Activated CD4-positive, alpha-beta memory T cell treated with anti-CD3 and anti-CD28 coated beads for 36 hours (primary cell): ENCODE results near the gene MT4. TPM values are rescaled to one million over a fixed set of nuclear protein-coding genes. Genes with fewer than 3 reads are reported as not detected.

ENCODE experiments used
- CTCF ChIA-PET: fragments of 350-600 bp; sonication (Branson Sonifier 250); formaldehyde crosslinking; loops from one replicate; lab custom pipeline; 2021; ENCODE audit warnings: antibody characterized with exemption, inconsistent platforms; lab: Charles Lee
- POLR2A ChIA-PET: fragments of 350-600 bp; sonication (Branson Sonifier 250); formaldehyde crosslinking; loops from one replicate; lab custom pipeline; 2021; ENCODE audit warnings: antibody characterized with exemption; lab: Charles Lee
- DNase-seq: peaks from one replicate; pipeline ENCODE4 v3.0.0-alpha.2; 2020
- H3K27ac Mint-ChIP-seq: one replicate; pipeline ENCODE4 v1.8.0; 2021; ENCODE audit warnings: mixed read lengths
- H3K27me3 Mint-ChIP-seq: one replicate; pipeline ENCODE4 v1.8.0; 2021; ENCODE audit warnings: mixed read lengths
- H3K36me3 Mint-ChIP-seq: one replicate; pipeline ENCODE4 v1.8.0; 2021; ENCODE audit warnings: mixed read lengths
- H3K4me1 Mint-ChIP-seq: one replicate; pipeline ENCODE4 v1.8.0; 2021; ENCODE audit warnings: low read depth, mixed read lengths
- H3K4me3 Mint-ChIP-seq: one replicate; pipeline ENCODE4 v1.8.0; 2021; ENCODE audit warnings: mild to moderate bottlenecking, mixed read lengths
- H3K9me3 Mint-ChIP-seq: one replicate; pipeline ENCODE4 v1.8.0; 2021; ENCODE audit warnings: mixed read lengths
- intact Hi-C: fragments of 100-400 bp; cut with micrococcal nuclease; formaldehyde crosslinking; loops from one replicate; pipeline ENCODE4 v1.15.1; 2023
- total RNA-seq, 2 experiments: library from RNA; stranded (reverse); gene quantifications; one replicate each; pipeline ENCODE4 v1.2.3, GENCODE V29; 2021

MT4 gene
- total RNA-seq, 2 experiments from 2014 or later: not detected

- no peak overlapping the region for H3K27ac Mint-ChIP-seq
- CTCF ChIA-PET: interaction anchor here (0.6 to 3.0 kb wide), 5 partner anchors 10 to 102 kb away, joined by 4 to 14 read pairs (median 5); no protein-coding TSS in a partner anchor
- intact Hi-C loops: no loop called here
Observed at GRCh38 chr16:56591377-56592060, 26.6 kb downstream of the MT4 start.

GRCh38 chr16:56593573-56594291, 28.9 kb downstream of the MT4 start:
- Mint-ChIP-seq H3K27me3 (peaks cover 23% of the 10 kb centered on the region), H3K9me3 (peaks cover 5% of the 10 kb centered on the region), H3K4me3 (no peak overlapping the region), H3K27ac (no peak overlapping the region), H3K4me1 (peaks cover 16% of the 10 kb centered on the region), H3K36me3 (no peaks in the 10 kb centered on the region)
- no peak for DNase-seq
- ChIA-PET POLR2A (no interaction called here), CTCF (interaction anchor here (1.4 kb wide), 1 partner anchor 108 kb away, joined by 3 read pairs; no protein-coding TSS in a partner anchor)
- intact Hi-C loops: no loop called here

More at GRCh38 chr16:56591377-56592060, 26.6 kb downstream of the MT4 start:
- no peak for DNase-seq
- POLR2A ChIA-PET: no interaction called here
- Mint-ChIP-seq H3K36me3 (no peaks in the 10 kb centered on the region), H3K4me3 (no peak overlapping the region), H3K27me3 (peaks cover 33% of the 10 kb centered on the region), H3K9me3 (peaks cover 5% of the 10 kb centered on the region), H3K4me1 (peaks cover 12% of the 10 kb centered on the region)

GRCh38 chr16:56594292-56594619, 29.4 kb downstream of the MT4 start:
- Mint-ChIP-seq H3K36me3 (no peaks in the 10 kb centered on the region), H3K4me3 (no peak overlapping the region), H3K27me3 (peaks cover 19% of the 10 kb centered on the region), H3K4me1 (peaks cover 13% of the 10 kb centered on the region), H3K27ac (no peak overlapping the region), H3K9me3 (peaks cover 5% of the 10 kb centered on the region)
- DNase-seq: no peak
- ChIA-PET POLR2A (no interaction called here), CTCF (no interaction called here)
- intact Hi-C loops: no loop called here

GRCh38 chr16:56600398-56600999, 35.6 kb downstream of the MT4 start:
- H3K4me3 Mint-ChIP-seq: no peak overlapping the region
- ChIA-PET POLR2A (interaction anchor here (1.6 kb wide), 1 partner anchor 102 kb away, joined by 4 read pairs; no protein-coding TSS in a partner anchor), CTCF (interaction anchor here (0.6 to 2.8 kb wide), 20 partner anchors 9 to 145 kb away, joined by 3 to 21 read pairs (median 4); partner anchors contain the start of genes MT1H and NUP93)
- peaks cover 9% of the 10 kb centered on the region for H3K4me1 Mint-ChIP-seq
- no peaks in the 10 kb centered on the region for H3K9me3 Mint-ChIP-seq
- intact Hi-C loops: no loop called here
- DNase-seq: peak; percentile 37
- no peaks in the 10 kb centered on the region for H3K36me3 Mint-ChIP-seq
- H3K27ac Mint-ChIP-seq: no peak overlapping the region
- peaks cover 6% of the 10 kb centered on the region for H3K27me3 Mint-ChIP-seq

GRCh38 chr16:56601325-56601724, 36.5 kb downstream of the MT4 start:
- POLR2A ChIA-PET: interaction anchor here (1.6 kb wide), 1 partner anchor 101 kb away, joined by 4 read pairs; no protein-coding TSS in a partner anchor

GRCh38 chr16:56603589-56603988, 38.7 kb downstream of the MT4 start:
- peak; percentile 37 for DNase-seq
- Mint-ChIP-seq H3K9me3 (no peaks in the 10 kb centered on the region), H3K4me3 (no peak overlapping the region), H3K27ac (no peak overlapping the region), H3K4me1 (peaks cover 26% of the 10 kb centered on the region), H3K36me3 (no peaks in the 10 kb centered on the region), H3K27me3 (peaks cover 6% of the 10 kb centered on the region)
- intact Hi-C loops: loop anchor here (1.0 kb wide), 1 partner anchor 99 kb away; no protein-coding TSS in a partner anchor
- POLR2A ChIA-PET: no interaction called here
- CTCF ChIA-PET: interaction anchor here (0.9 to 3.5 kb wide), 5 partner anchors 26 to 98 kb away, joined by 3 to 22 read pairs (median 4); partner anchors contain the start of gene MT1G

More at GRCh38 chr16:56601325-56601724, 36.5 kb downstream of the MT4 start:
- Mint-ChIP-seq H3K27ac (no peak overlapping the region), H3K4me3 (no peak overlapping the region), H3K27me3 (peaks cover 6% of the 10 kb centered on the region), H3K36me3 (no peaks in the 10 kb centered on the region), H3K4me1 (peaks cover 13% of the 10 kb centered on the region), H3K9me3 (no peaks in the 10 kb centered on the region)
- CTCF ChIA-PET: interaction anchor here (0.9 to 2.8 kb wide), 13 partner anchors 9 to 128 kb away, joined by 3 to 21 read pairs (median 4); partner anchors contain the start of gene NUP93
- DNase-seq: no peak
- intact Hi-C loops: no loop called here

GRCh38 chr16:56604966-56605365, 40.1 kb downstream of the MT4 start:
- no peaks in the 10 kb centered on the region for H3K36me3 Mint-ChIP-seq
- no peak overlapping the region for H3K27ac Mint-ChIP-seq
- no peaks in the 10 kb centered on the region for H3K9me3 Mint-ChIP-seq
- H3K4me1 Mint-ChIP-seq: peaks cover 35% of the 10 kb centered on the region
- H3K4me3 Mint-ChIP-seq: no peak overlapping the region
- ChIA-PET POLR2A (no interaction called here), CTCF (interaction anchor here (1.1 to 3.5 kb wide), 6 partner anchors 21 to 97 kb away, joined by 3 to 22 read pairs (median 6); partner anchors contain the start of gene MT1E)
- DNase-seq: no peak
- H3K27me3 Mint-ChIP-seq: peaks cover 6% of the 10 kb centered on the region
- intact Hi-C loops: loop anchor here (5.0 kb wide), 1 partner anchor 407 kb away; no protein-coding TSS in a partner anchor

GRCh38 chr16:56605475-56605874, 40.6 kb downstream of the MT4 start:
- Mint-ChIP-seq H3K36me3 (no peaks in the 10 kb centered on the region), H3K9me3 (no peaks in the 10 kb centered on the region), H3K4me1 (peaks cover 36% of the 10 kb centered on the region), H3K27ac (no peak overlapping the region), H3K4me3 (no peak overlapping the region), H3K27me3 (peaks cover 2% of the 10 kb centered on the region)
- DNase-seq: no peak
- CTCF ChIA-PET: interaction anchor here (0.9 to 3.5 kb wide), 9 partner anchors 9 to 96 kb away, joined by 3 to 22 read pairs (median 5); partner anchors contain the start of gene MT1E
- POLR2A ChIA-PET: interaction anchor here (1.0 kb wide), 1 partner anchor 153 kb away, joined by 3 read pairs; no protein-coding TSS in a partner anchor
- intact Hi-C loops: loop anchor here (5.0 kb wide), 1 partner anchor 407 kb away; no protein-coding TSS in a partner anchor

- CTCF ChIA-PET: interaction anchor here (0.7 to 3.5 kb wide), 7 partner anchors 9 to 96 kb away, joined by 3 to 22 read pairs (median 5); no protein-coding TSS in a partner anchor
- Mint-ChIP-seq H3K9me3 (no peaks in the 10 kb centered on the region), H3K27ac (no peak overlapping the region), H3K27me3 (no peaks in the 10 kb centered on the region), H3K4me3 (no peak overlapping the region), H3K4me1 (peaks cover 41% of the 10 kb centered on the region), H3K36me3 (no peaks in the 10 kb centered on the region)
- peak; percentile 35 for DNase-seq
- intact Hi-C loops: loop anchor here (5.0 kb wide), 1 partner anchor 406 kb away; no protein-coding TSS in a partner anchor
- POLR2A ChIA-PET: interaction anchor here (1.0 kb wide), 1 partner anchor 153 kb away, joined by 3 read pairs; no protein-coding TSS in a partner anchor
Observed at GRCh38 chr16:56606071-56606475, 41.2 kb downstream of the MT4 start.

- Mint-ChIP-seq H3K27me3 (no peaks in the 10 kb centered on the region), H3K9me3 (no peaks in the 10 kb centered on the region), H3K4me3 (no peak overlapping the region), H3K4me1 (peaks cover 46% of the 10 kb centered on the region), H3K36me3 (no peaks in the 10 kb centered on the region), H3K27ac (peak overlapping the region; percentile 67)
- intact Hi-C loops: loop anchor here (5.0 kb wide), 1 partner anchor 406 kb away; no protein-coding TSS in a partner anchor
- CTCF ChIA-PET: interaction anchor here (0.6 to 3.5 kb wide), 7 partner anchors 8 to 95 kb away, joined by 3 to 22 read pairs (median 5); no protein-coding TSS in a partner anchor
- no peak for DNase-seq
- POLR2A ChIA-PET: no interaction called here
Observed at GRCh38 chr16:56606476-56607108, 41.7 kb downstream of the MT4 start.
